Astrocyte of the cerebellum (primary cell): ENCODE measurements around the gene NDUFS5.
"Not testable (repeated sequence)": the region's sequence is repeated elsewhere in the genome, so short reads cannot be mapped to it uniquely, and the experiment has no call there.

Experiments
- DNase-seq: peaks from one replicate; pipeline ENCODE4 v3.0.0-alpha.2; 2011; ENCODE audit warnings: low read depth
- H3K4me3 ChIP-seq: 2 replicates; pipeline ENCODE4 v1.5.1; 2011; ENCODE audit warnings: mild to moderate bottlenecking, low read depth, low read length, moderate library complexity
- in situ Hi-C: cut with HindIII; loops from 2 replicates; pipeline ENCODE4 v1.10.0; 2017; ENCODE audit warnings: low sequenced_read_pairs
- TF ChIP-seq, protein P1 (sequence below): IDR thresholded peaks from 2 replicates; pipeline ENCODE4 v1.5.1; 2012; ENCODE audit warnings: low read length, low read depth, moderate library complexity, mild to moderate bottlenecking; ENCODE audit errors: missing control alignments

The NDUFS5 gene

DNA sequence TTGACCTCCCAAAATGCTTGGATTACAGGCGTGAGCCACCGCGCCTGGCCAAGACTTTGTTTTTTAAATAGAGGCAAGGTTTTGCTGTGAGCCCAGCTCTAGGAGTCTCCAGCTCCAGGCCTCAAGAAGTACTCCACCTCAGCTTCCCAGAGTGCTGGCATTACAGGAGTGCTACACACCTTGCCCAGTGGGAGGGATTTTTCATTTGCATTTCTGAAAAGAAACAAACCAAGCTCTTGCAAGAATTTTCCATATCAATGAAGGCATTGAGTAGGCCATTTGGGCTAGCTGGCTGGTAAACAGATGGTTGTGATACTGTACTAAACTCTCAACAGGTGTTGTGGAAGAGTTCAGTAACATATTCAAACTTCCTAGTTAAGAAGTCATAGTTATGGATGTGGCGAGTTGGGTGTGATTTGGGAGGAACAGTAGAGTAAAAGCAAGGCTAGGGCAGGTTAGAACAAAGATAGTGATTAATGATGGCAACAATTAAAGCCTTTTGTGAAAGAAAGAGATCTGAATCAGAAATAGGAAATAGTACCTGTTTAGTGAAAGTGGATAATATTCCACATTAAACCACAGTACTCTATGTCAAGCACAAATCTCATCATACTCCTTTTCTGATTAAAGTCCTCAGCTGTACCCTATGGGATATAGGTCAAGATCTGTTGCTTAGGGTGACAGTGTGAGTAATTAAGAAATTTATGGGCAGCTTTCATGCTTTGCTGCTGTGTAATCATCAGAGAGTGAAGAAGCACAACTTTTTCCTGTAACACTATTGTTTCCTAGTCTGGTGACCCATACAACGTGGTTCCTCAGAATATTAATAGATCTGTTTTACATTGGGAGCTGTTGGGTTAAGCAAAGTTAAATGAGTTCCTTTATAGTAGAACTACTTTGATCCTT is 24.4 kb upstream of the NDUFS5 start:
- in situ Hi-C loops, result no loop called here
- no peak for DNase-seq
- TF ChIP-seq, protein P1, sequence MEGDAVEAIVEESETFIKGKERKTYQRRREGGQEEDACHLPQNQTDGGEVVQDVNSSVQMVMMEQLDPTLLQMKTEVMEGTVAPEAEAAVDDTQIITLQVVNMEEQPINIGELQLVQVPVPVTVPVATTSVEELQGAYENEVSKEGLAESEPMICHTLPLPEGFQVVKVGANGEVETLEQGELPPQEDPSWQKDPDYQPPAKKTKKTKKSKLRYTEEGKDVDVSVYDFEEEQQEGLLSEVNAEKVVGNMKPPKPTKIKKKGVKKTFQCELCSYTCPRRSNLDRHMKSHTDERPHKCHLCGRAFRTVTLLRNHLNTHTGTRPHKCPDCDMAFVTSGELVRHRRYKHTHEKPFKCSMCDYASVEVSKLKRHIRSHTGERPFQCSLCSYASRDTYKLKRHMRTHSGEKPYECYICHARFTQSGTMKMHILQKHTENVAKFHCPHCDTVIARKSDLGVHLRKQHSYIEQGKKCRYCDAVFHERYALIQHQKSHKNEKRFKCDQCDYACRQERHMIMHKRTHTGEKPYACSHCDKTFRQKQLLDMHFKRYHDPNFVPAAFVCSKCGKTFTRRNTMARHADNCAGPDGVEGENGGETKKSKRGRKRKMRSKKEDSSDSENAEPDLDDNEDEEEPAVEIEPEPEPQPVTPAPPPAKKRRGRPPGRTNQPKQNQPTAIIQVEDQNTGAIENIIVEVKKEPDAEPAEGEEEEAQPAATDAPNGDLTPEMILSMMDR, result no peak
- H3K4me3 ChIP-seq, result no peak overlapping the region

DNA sequence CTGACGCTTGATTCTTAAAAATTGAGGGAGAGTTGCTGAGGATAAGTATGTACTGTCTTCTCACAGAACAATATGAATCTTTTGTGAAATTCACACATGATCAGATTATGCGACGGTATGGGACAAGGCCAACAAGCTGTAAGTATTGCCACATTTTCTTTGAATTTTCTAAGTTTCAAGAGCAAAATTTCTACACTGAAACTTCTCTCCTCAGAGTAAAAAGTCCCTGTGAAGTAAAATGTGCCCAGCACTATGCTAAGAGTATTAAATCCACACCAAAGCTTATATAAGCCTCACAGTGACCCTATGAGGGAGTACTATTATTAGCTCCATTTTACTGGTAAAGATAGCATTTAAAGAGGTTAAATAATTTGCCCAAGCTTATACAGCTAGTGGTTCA is 22.9 kb upstream of the NDUFS5 start:
- in situ Hi-C loops, result no loop called here
- no peak overlapping the region for H3K4me3 ChIP-seq
- TF ChIP-seq, protein P1, result no peak
- DNase-seq, result no peak

DNA sequence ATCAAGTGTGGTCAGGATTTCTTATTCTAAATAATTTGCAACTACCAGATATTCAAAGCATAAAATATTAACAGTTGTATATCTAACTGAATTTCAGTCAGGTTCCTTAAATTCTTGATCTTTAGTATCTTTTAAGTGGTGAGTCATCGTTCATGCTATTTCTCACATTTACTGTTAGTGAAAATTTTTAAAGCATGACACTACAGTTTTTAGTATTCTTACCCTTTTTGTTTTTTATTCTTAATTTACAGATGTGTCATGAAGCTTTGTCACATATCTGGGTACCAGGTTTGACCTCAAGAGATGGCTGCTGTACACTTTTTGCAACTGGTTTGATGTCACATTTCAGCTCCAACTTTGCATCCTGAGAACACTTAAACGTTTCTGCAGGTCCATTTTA is 22.4 kb upstream of the NDUFS5 start:
- TF ChIP-seq, protein P1, result no peak
- no peak for DNase-seq
- in situ Hi-C loops, result no loop called here
- H3K4me3 ChIP-seq, result no peak overlapping the region

DNA sequence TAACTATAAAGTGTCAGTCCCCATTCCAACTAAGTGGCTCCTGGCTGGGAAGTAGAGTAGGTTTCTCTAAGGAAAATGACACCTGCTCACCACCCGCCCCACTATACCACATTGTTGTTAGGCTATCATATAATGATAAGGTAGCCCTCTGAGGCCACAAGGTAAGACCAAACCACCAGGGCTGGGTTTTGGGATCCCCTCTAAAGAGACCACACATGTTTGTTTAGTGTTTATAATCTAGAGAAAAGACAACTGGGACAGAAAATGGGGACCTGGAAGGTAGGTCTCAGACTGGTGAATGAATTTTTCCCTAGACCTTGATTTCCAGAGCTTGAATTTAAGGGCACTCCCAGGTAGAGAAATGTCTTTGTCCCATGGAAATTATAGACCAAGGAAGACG is 19.9 kb upstream of the NDUFS5 start:
- in situ Hi-C loops, result no loop called here
- H3K4me3 ChIP-seq, result no peak overlapping the region
- TF ChIP-seq, protein P1, result no peak

DNA sequence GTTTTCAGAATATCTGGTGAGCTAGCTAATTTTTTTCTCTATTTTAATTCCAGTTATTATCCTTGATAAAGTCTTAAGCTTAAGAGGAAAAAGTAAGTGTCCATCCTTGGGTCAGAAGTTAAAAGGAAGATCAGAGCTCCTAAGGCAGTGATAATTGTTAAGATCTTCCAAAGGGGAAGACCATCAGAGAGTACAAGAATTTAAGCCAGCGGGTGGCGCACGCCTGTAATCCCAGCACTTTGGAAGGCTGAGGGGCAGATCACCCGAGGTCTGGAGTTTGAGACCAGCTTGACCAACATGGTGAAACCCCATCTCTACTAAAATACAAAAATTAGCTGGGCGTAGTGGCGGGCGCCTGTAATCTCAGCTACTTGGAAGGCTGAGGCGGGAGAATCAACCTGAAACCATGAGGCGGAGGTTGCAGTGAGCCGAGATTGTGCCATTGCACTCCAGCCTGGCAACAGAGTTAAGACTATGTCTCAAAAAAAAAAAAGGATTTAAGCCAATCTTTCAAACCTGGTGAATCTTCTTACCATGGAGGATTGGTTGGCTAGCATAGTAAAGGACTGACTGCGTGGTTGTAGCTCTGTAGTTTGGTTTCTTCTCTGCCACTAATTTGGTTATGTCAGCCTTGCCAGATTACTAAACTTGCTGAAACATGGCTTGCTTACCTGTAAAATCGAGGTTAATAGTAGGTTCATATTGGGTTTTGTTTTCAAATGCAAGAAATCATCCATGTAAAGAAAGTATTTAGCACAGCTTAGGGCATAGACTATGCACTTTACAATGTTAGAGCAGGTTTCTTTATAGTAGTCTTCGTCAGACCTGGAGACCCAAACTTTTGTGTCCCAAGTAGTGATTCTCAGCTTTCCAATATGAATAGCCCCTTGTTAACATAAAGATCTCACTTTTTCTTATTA is 19.2 kb upstream of the NDUFS5 start:
- H3K4me3 ChIP-seq, result no peak overlapping the region
- in situ Hi-C loops, result no loop called here
- no peak for DNase-seq
- TF ChIP-seq, protein P1, result no peak

More for the DNA sequence above, 19.9 kb upstream of the NDUFS5 start:
- DNase-seq, result no peak

DNA sequence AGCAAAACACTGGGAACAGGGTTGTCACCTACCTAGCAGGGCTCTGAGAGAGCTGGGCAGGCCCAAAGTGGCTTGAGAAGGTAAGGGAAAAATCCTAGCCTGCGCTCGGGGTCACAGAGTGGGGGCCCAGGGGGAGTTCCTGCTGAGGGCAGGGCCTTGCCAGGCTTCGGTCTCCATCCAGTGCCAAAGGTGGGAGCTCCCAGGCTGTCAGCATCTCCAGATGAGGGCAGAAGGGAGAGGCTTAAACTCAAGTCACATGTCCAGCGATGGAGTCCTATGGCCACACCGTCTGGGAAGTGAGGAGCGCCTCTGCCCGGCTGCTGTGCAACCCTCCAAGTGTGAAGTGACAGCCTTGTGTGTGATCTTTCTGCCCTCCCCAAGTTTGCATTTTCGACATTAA is 11.2 kb upstream of the NDUFS5 start:
- H3K4me3 ChIP-seq, DNase-seq, in situ Hi-C loops: not testable (repeated sequence)
